ENCODE results near the gene CCDC187. TPM values are rescaled to one million over a fixed set of nuclear protein-coding genes. Genes with fewer than 3 reads are reported as not detected.

The CCDC187 gene
- total RNA-seq, 2 donors from 2014 or later: 0.04 to 0.09 TPM

GRCh38 chr9:136265561-136266355 is 38.1 kb downstream of the CCDC187 start:
- H3K4me1 Mint-ChIP-seq: peaks cover 10% of the 10 kb centered on the region
- H3K4me3 Mint-ChIP-seq: no peak overlapping the region
- TF ChIP-seq, protein P1, sequence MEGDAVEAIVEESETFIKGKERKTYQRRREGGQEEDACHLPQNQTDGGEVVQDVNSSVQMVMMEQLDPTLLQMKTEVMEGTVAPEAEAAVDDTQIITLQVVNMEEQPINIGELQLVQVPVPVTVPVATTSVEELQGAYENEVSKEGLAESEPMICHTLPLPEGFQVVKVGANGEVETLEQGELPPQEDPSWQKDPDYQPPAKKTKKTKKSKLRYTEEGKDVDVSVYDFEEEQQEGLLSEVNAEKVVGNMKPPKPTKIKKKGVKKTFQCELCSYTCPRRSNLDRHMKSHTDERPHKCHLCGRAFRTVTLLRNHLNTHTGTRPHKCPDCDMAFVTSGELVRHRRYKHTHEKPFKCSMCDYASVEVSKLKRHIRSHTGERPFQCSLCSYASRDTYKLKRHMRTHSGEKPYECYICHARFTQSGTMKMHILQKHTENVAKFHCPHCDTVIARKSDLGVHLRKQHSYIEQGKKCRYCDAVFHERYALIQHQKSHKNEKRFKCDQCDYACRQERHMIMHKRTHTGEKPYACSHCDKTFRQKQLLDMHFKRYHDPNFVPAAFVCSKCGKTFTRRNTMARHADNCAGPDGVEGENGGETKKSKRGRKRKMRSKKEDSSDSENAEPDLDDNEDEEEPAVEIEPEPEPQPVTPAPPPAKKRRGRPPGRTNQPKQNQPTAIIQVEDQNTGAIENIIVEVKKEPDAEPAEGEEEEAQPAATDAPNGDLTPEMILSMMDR (conservative IDR thresholded peaks at IDR 0.05): no peak
- Histone ChIP-seq H3K9me3 (ENCODE audit: control insufficient read depth, low read length) (no peaks in the 10 kb centered on the region), H3K27ac (ENCODE audit: low read depth, low read length) (no peak overlapping the region), H3K4me1 (ENCODE audit: control insufficient read depth, insufficient read depth, low read length) (peaks cover 5% of the 10 kb centered on the region), H3K27me3 (ENCODE audit: control insufficient read depth, insufficient read depth, low read length, poor library complexity, severe bottlenecking) (no peaks in the 10 kb centered on the region), H3K4me3 (ENCODE audit: low read length) (no peak overlapping the region), H3K36me3 (ENCODE audit: control insufficient read depth, insufficient read depth, low read length) (no peaks in the 10 kb centered on the region), H3K9ac (ENCODE audit: extremely low read depth, low read length, poor library complexity, severe bottlenecking) (no peak overlapping the region)
- no peak overlapping the region for H3K27ac Mint-ChIP-seq
- H3K27me3 Mint-ChIP-seq (ENCODE audit: insufficient read depth): no peaks in the 10 kb centered on the region
- no peaks in the 10 kb centered on the region for H3K36me3 Mint-ChIP-seq (ENCODE audit: low read depth)
- WGBS, 2 experiments (ENCODE audit: insufficient coverage in 1 of 2, insufficient read length in 1 of 2): 91% methylated on average over 9 to 17 of the region's 17 CpGs
- no peaks in the 10 kb centered on the region for H3K9me3 Mint-ChIP-seq
- DNase-seq: no peak

- Histone ChIP-seq H3K9ac (ENCODE audit: extremely low read depth, low read length, poor library complexity, severe bottlenecking) (no peak overlapping the region), H3K4me3 (ENCODE audit: low read length) (no peak overlapping the region), H3K4me1 (ENCODE audit: control insufficient read depth, insufficient read depth, low read length) (peaks cover 5% of the 10 kb centered on the region), H3K27me3 (ENCODE audit: control insufficient read depth, insufficient read depth, low read length, poor library complexity, severe bottlenecking) (no peaks in the 10 kb centered on the region), H3K9me3 (ENCODE audit: control insufficient read depth, low read length) (no peaks in the 10 kb centered on the region), H3K36me3 (ENCODE audit: control insufficient read depth, insufficient read depth, low read length) (no peaks in the 10 kb centered on the region), H3K27ac (ENCODE audit: low read depth, low read length) (no peak overlapping the region)
- no peak overlapping the region for H3K27ac Mint-ChIP-seq
- peaks cover 10% of the 10 kb centered on the region for H3K4me1 Mint-ChIP-seq
- no peaks in the 10 kb centered on the region for H3K27me3 Mint-ChIP-seq (ENCODE audit: insufficient read depth)
- 82 to 91% methylated on average over 19 to 24 of the region's 24 CpGs for WGBS, 2 experiments (ENCODE audit: insufficient coverage in 1 of 2, insufficient read length in 1 of 2)
- H3K9me3 Mint-ChIP-seq: no peaks in the 10 kb centered on the region
- no peak overlapping the region for H3K4me3 Mint-ChIP-seq
- TF ChIP-seq, protein P1 (conservative IDR thresholded peaks at IDR 0.05): no peak
- no peak for DNase-seq
- no peaks in the 10 kb centered on the region for H3K36me3 Mint-ChIP-seq (ENCODE audit: low read depth)
Measured at GRCh38 chr9:136264441-136265405, 39.2 kb downstream of the CCDC187 start.

DNA sequence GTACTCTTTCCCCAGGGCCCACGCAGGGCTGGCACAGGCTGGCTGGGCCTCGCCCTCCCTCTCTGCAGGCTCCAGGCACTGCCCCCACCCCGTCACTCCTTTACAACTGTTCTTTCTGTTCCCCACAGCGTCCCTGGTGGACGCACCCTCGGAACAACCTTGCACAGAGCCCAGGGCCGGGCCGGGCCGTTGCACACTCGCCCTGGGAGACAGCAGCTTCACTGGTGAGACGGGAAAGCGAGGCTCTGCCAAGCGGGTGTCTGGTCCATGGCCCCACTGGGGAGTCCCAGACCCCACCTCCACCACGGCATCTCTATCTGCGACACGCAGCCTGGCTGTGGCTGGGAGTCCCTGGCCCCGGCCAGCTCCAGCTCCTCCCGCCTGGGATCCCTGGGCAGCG is 39.9 kb downstream of the CCDC187 start:
- Histone ChIP-seq H3K36me3 (ENCODE audit: control insufficient read depth, insufficient read depth, low read length) (no peaks in the 10 kb centered on the region), H3K9ac (ENCODE audit: extremely low read depth, low read length, poor library complexity, severe bottlenecking) (no peak overlapping the region), H3K9me3 (ENCODE audit: control insufficient read depth, low read length) (no peaks in the 10 kb centered on the region), H3K27me3 (ENCODE audit: control insufficient read depth, insufficient read depth, low read length, poor library complexity, severe bottlenecking) (no peaks in the 10 kb centered on the region), H3K27ac (ENCODE audit: low read depth, low read length) (peak overlapping the region; percentile 10), H3K4me1 (ENCODE audit: control insufficient read depth, insufficient read depth, low read length) (peaks cover 8% of the 10 kb centered on the region), H3K4me3 (ENCODE audit: low read length) (no peak overlapping the region)
- no peaks in the 10 kb centered on the region for H3K9me3 Mint-ChIP-seq
- no peak overlapping the region for H3K4me3 Mint-ChIP-seq
- TF ChIP-seq, protein P1 (conservative IDR thresholded peaks at IDR 0.05): peak; percentile 29
- no peak overlapping the region for H3K27ac Mint-ChIP-seq
- WGBS, 2 experiments (ENCODE audit: insufficient coverage in 1 of 2, insufficient read length in 1 of 2): 87 to 90% methylated on average over 11 to 19 of the region's 19 CpGs
- H3K27me3 Mint-ChIP-seq (ENCODE audit: insufficient read depth): no peaks in the 10 kb centered on the region
- peaks cover 10% of the 10 kb centered on the region for H3K4me1 Mint-ChIP-seq
- no peaks in the 10 kb centered on the region for H3K36me3 Mint-ChIP-seq (ENCODE audit: low read depth)
- DNase-seq: no peak

Data from endodermal cell (in vitro differentiated cells).